ENCODE data around the gene FOXQ1. TPM values are rescaled to one million over a fixed set of nuclear protein-coding genes. Genes with fewer than 3 reads are reported as not detected.

FOXQ1 gene
- polyA plus RNA-seq, 1 of the 3 experiments (the other 2 are of a cell fraction), result not detected

GRCh38 chr6:1291381-1291780, 20.5 kb upstream of the FOXQ1 start:
- TF ChIP-seq RCOR1 (IDR thresholded peaks at IDR 0.05; ENCODE audit: low read length), result no peak
- TF ChIP-seq, protein P1, sequence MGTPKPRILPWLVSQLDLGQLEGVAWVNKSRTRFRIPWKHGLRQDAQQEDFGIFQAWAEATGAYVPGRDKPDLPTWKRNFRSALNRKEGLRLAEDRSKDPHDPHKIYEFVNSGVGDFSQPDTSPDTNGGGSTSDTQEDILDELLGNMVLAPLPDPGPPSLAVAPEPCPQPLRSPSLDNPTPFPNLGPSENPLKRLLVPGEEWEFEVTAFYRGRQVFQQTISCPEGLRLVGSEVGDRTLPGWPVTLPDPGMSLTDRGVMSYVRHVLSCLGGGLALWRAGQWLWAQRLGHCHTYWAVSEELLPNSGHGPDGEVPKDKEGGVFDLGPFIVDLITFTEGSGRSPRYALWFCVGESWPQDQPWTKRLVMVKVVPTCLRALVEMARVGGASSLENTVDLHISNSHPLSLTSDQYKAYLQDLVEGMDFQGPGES (IDR thresholded peaks at IDR 0.05; ENCODE audit: low read depth, low read length), result no peak
- TF ChIP-seq, protein P2, sequence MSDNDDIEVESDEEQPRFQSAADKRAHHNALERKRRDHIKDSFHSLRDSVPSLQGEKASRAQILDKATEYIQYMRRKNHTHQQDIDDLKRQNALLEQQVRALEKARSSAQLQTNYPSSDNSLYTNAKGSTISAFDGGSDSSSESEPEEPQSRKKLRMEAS (IDR thresholded peaks at IDR 0.05; ENCODE audit: low read depth), result no peak
- no peak for TF ChIP-seq GATA2 (CRISPR knock-in tag; IDR thresholded peaks at IDR 0.05)
- no peak for TF ChIP-seq ELF1 (IDR thresholded peaks at IDR 0.05)
- TF ChIP-seq, protein P3, sequence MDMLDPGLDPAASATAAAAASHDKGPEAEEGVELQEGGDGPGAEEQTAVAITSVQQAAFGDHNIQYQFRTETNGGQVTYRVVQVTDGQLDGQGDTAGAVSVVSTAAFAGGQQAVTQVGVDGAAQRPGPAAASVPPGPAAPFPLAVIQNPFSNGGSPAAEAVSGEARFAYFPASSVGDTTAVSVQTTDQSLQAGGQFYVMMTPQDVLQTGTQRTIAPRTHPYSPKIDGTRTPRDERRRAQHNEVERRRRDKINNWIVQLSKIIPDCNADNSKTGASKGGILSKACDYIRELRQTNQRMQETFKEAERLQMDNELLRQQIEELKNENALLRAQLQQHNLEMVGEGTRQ (IDR thresholded peaks at IDR 0.05; ENCODE audit: borderline replicate concordance, low read depth, low read length), result no peak
- no peak for TF ChIP-seq RXRA (IDR thresholded peaks at IDR 0.05; ENCODE audit: borderline replicate concordance, low read depth)
- no peak for TF ChIP-seq CHD2 (IDR thresholded peaks at IDR 0.05; ENCODE audit: low read length, partially characterized antibody)
- no peak for TF ChIP-seq ZBTB33 (IDR thresholded peaks at IDR 0.05; ENCODE audit: borderline replicate concordance, low read depth)
- POLR2A ChIA-PET, result no interaction called here
- H3K27ac ChIP-seq (ENCODE audit: low read depth in 2 of 2, low read length in 1 of 2), result no peak overlapping the region
- CTCF ChIA-PET, result no interaction called here
- no peaks in the 10 kb centered on the region for H3K4me1 ChIP-seq (ENCODE audit: control insufficient read depth in 1 of 2, insufficient read depth in 2 of 2, low read depth in 1 of 2, low read length in 1 of 2)
- peaks cover 13% of the 10 kb centered on the region; the same call in 1 of the 2 replicates for H3K27me3 ChIP-seq (ENCODE audit: insufficient read depth)
- H4K20me1 ChIP-seq (ENCODE audit: insufficient read depth), result no peaks in the 10 kb centered on the region
- no peak overlapping the region for H3K9ac ChIP-seq
- 56% methylated on average over 10 of the region's 10 CpGs for WGBS (ENCODE audit: low lambda C conversion rate)
- no peak overlapping the region for H2AFZ ChIP-seq (ENCODE audit: low read depth)
- no peak for DNase-seq
- H3K4me3 ChIP-seq (ENCODE audit: low read depth in 2 of 2, low read length in 1 of 2), result no peak overlapping the region
- H3K9me3 ChIP-seq, result no peaks in the 10 kb centered on the region
- no peaks in the 10 kb centered on the region for H3K36me3 ChIP-seq (replicated peaks in 1 of 2; ENCODE audit: control insufficient read depth in 1 of 2, insufficient read depth in 2 of 2, low read length in 1 of 2)
- H3K4me2 ChIP-seq, result no peak overlapping the region
- no peaks in the 10 kb centered on the region for H3K9me2 ChIP-seq
- H3K79me2 ChIP-seq (ENCODE audit: insufficient read depth), result no peaks in the 10 kb centered on the region
- H3F3A ChIP-seq (replicated peaks; ENCODE audit: insufficient read depth), result no peaks in the 10 kb centered on the region

- Histone ChIP-seq H3K79me2 (ENCODE audit: insufficient read depth) (no peaks in the 10 kb centered on the region), H4K20me1 (ENCODE audit: insufficient read depth) (no peaks in the 10 kb centered on the region), H3K9me3 (no peaks in the 10 kb centered on the region), H3K9me2 (no peaks in the 10 kb centered on the region), H2AFZ (ENCODE audit: low read depth) (no peak overlapping the region), H3K4me1 (ENCODE audit: control insufficient read depth in 1 of 2, insufficient read depth in 2 of 2, low read depth in 1 of 2, low read length in 1 of 2) (no peaks in the 10 kb centered on the region), H3F3A (replicated peaks; ENCODE audit: insufficient read depth) (no peaks in the 10 kb centered on the region), H3K36me3 (replicated peaks in 1 of 2; ENCODE audit: control insufficient read depth in 1 of 2, insufficient read depth in 2 of 2, low read length in 1 of 2) (no peaks in the 10 kb centered on the region), H3K27me3 (ENCODE audit: insufficient read depth) (peaks cover 9% of the 10 kb centered on the region), H3K27ac (ENCODE audit: low read depth in 2 of 2, low read length in 1 of 2) (no peak overlapping the region), H3K4me2 (no peak overlapping the region), H3K9ac (no peak overlapping the region), H3K4me3 (ENCODE audit: low read depth in 2 of 2, low read length in 1 of 2) (no peak overlapping the region)
- ChIA-PET POLR2A (no interaction called here), CTCF (no interaction called here)
- no peak for DNase-seq
- 13% methylated on average over 3 of the region's 3 CpGs for WGBS (ENCODE audit: low lambda C conversion rate)
- TF ChIP-seq, protein P2 (IDR thresholded peaks at IDR 0.05; ENCODE audit: low read depth), result no peak
- TF ChIP-seq RXRA (IDR thresholded peaks at IDR 0.05; ENCODE audit: borderline replicate concordance, low read depth) (no peak), ELF1 (IDR thresholded peaks at IDR 0.05) (no peak), YY1 (IDR thresholded peaks at IDR 0.05; ENCODE audit: low read depth) (no peak), MXI1 (IDR thresholded peaks at IDR 0.05; ENCODE audit: low read depth, low read length) (no peak), TCF12 (IDR thresholded peaks at IDR 0.05) (no peak), RCOR1 (IDR thresholded peaks at IDR 0.05; ENCODE audit: low read length) (no peak), EP300 (IDR thresholded peaks at IDR 0.05; ENCODE audit: borderline replicate concordance in 1 of 2, low read depth in 1 of 2, low read length in 1 of 2) (no peak), TEAD4 (IDR thresholded peaks at IDR 0.05; ENCODE audit: borderline replicate concordance, insufficient read depth) (no peak), CHD2 (IDR thresholded peaks at IDR 0.05; ENCODE audit: low read length, partially characterized antibody) (no peak), FOXJ3 (CRISPR knock-in tag; IDR thresholded peaks at IDR 0.05) (no peak), JUND (IDR thresholded peaks at IDR 0.05) (no peak), NFIC (IDR thresholded peaks at IDR 0.05; ENCODE audit: borderline replicate concordance) (no peak)
- TF ChIP-seq, protein P1 (IDR thresholded peaks at IDR 0.05; ENCODE audit: low read depth, low read length), result no peak
- TF ChIP-seq, protein P4, sequence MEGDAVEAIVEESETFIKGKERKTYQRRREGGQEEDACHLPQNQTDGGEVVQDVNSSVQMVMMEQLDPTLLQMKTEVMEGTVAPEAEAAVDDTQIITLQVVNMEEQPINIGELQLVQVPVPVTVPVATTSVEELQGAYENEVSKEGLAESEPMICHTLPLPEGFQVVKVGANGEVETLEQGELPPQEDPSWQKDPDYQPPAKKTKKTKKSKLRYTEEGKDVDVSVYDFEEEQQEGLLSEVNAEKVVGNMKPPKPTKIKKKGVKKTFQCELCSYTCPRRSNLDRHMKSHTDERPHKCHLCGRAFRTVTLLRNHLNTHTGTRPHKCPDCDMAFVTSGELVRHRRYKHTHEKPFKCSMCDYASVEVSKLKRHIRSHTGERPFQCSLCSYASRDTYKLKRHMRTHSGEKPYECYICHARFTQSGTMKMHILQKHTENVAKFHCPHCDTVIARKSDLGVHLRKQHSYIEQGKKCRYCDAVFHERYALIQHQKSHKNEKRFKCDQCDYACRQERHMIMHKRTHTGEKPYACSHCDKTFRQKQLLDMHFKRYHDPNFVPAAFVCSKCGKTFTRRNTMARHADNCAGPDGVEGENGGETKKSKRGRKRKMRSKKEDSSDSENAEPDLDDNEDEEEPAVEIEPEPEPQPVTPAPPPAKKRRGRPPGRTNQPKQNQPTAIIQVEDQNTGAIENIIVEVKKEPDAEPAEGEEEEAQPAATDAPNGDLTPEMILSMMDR (IDR thresholded peaks at IDR 0.05), result no peak
- TF ChIP-seq, protein P3 (IDR thresholded peaks at IDR 0.05; ENCODE audit: borderline replicate concordance, low read depth, low read length), result no peak
These were observed 16.5 kb upstream of the FOXQ1 start for GRCh38 chr6:1295420-1295819.

All from SK-N-SH (cell line).